ENCODE data around the gene SCART1.

The SCART1 gene

DNA sequence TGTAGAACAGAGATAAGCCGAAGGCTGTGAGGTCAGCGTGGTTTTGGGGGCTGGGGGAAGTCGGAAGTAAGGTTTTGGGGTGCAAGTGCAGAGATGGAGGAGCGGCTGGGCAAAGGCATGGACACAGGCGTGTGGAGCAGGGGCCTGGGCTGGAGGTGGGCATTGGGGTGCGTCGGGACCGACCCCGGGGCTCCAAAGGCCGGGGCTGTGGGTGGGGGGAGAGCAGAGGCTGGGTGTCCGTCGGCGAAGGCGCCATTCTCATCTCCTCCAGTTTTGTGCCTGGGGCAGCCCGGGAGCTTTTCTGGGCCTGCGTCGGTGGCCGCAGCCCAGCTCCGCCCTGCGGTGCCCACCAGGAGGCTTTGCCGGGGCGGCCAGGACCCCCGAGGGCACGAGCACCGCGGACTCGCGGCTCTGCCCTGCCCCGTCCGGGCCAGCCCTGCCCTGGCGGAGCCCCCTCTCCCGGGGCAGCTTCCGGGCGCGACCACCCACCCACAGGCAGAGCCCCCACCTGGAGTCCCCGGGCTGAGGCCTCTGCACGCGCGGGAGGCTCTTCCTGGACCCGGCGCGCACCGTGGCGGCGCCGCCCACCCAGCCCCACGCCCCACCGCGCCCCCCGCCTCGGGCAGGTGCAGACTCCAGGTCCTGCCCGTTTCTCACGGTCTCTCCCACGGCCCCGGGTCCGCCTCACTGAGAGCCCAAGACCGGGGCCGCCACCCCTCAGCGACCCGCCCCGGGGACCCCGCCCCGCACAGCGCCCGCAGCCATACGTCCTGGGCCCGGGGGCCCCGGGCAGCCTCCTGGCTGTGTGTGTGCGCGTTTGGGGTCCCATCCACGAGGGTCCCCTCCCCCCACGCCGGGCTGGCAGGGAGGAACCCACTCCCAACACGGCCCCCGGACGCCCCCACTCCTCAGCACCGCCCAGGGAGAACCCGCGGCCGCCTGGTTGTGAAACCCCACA lies 7.7 kb upstream of the SCART1 start:
- H3K4me1 ChIP-seq (ENCODE audit: control insufficient read depth, insufficient read depth, low read length, poor library complexity, severe bottlenecking), result no peaks in the 10 kb centered on the region
- peaks cover 60% of the 10 kb centered on the region for H3K9me3 ChIP-seq (ENCODE audit: control insufficient read depth, low read length)
- 83 to 87% methylated on average over 41 to 69 of the region's 80 CpGs for WGBS, 2 experiments (ENCODE audit: insufficient coverage in 2 of 2)
- H3K4me3 ChIP-seq (ENCODE audit: extremely low read depth, insufficient read depth, low read length, poor library complexity, severe bottlenecking), result no peak overlapping the region
- no peaks in the 10 kb centered on the region for H3K36me3 ChIP-seq (ENCODE audit: control insufficient read depth, insufficient read depth, low read length)
- H3K27ac ChIP-seq (ENCODE audit: low read depth, low read length, severe bottlenecking), result no peak overlapping the region

DNA sequence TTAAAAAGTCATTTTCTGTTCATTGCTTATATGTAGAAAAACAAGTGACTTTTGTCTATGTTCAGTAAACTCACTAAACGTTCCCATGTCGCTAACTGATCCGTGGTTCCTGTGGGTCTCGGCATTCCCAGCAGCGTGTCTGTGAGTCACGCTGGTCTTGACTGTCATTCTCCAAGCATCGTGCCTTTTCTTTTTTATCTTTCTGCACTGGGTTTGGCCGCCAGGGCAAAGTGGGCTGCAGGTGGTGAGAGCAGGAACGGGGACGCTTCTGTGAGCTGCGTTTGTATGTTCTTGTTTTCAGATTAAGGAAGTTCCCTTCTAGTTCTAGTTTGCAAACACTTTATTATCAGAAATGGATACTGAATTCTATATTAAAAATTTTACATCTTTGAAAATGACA lies 6.8 kb upstream of the SCART1 start:
- Histone ChIP-seq H3K4me1 (ENCODE audit: control insufficient read depth, insufficient read depth, low read length, poor library complexity, severe bottlenecking) (no peaks in the 10 kb centered on the region), H3K4me3 (ENCODE audit: extremely low read depth, insufficient read depth, low read length, poor library complexity, severe bottlenecking) (no peak overlapping the region), H3K36me3 (ENCODE audit: control insufficient read depth, insufficient read depth, low read length) (no peaks in the 10 kb centered on the region), H3K27ac (ENCODE audit: low read depth, low read length, severe bottlenecking) (no peak overlapping the region), H3K9me3 (ENCODE audit: control insufficient read depth, low read length) (peaks cover 54% of the 10 kb centered on the region)
- WGBS, 2 experiments (ENCODE audit: insufficient coverage in 2 of 2), result 82 to 84% methylated on average over 6 to 7 of the region's 11 CpGs

GRCh38 chr10:133448120-133448519 lies 5.6 kb upstream of the SCART1 start:
- Histone ChIP-seq H3K27ac (ENCODE audit: low read depth, low read length, severe bottlenecking) (no peak overlapping the region), H3K4me1 (ENCODE audit: control insufficient read depth, insufficient read depth, low read length, poor library complexity, severe bottlenecking) (no peaks in the 10 kb centered on the region), H3K4me3 (ENCODE audit: extremely low read depth, insufficient read depth, low read length, poor library complexity, severe bottlenecking) (no peak overlapping the region), H3K9me3 (ENCODE audit: control insufficient read depth, low read length) (peaks cover 48% of the 10 kb centered on the region), H3K36me3 (ENCODE audit: control insufficient read depth, insufficient read depth, low read length) (no peaks in the 10 kb centered on the region)

GRCh38 chr10:133451346-133451745 lies 2.4 kb upstream of the SCART1 start:
- H3K4me1 ChIP-seq (ENCODE audit: control insufficient read depth, insufficient read depth, low read length, poor library complexity, severe bottlenecking), result no peaks in the 10 kb centered on the region
- peaks cover 63% of the 10 kb centered on the region for H3K9me3 ChIP-seq (ENCODE audit: control insufficient read depth, low read length)
- WGBS, 2 experiments (ENCODE audit: insufficient coverage in 2 of 2), result 28% methylated on average over 2 of the region's 4 CpGs; no CpG with 5 or more reads in 1 of the 2 experiments
- no peaks in the 10 kb centered on the region for H3K36me3 ChIP-seq (ENCODE audit: control insufficient read depth, insufficient read depth, low read length)
- no peak overlapping the region for H3K27ac ChIP-seq (ENCODE audit: low read depth, low read length, severe bottlenecking)
- H3K4me3 ChIP-seq (ENCODE audit: extremely low read depth, insufficient read depth, low read length, poor library complexity, severe bottlenecking), result no peak overlapping the region

GRCh38 chr10:133452453-133452852 lies 1.3 kb upstream of the SCART1 start:
- Histone ChIP-seq H3K27ac (ENCODE audit: low read depth, low read length, severe bottlenecking) (no peak overlapping the region), H3K36me3 (ENCODE audit: control insufficient read depth, insufficient read depth, low read length) (no peaks in the 10 kb centered on the region), H3K9me3 (ENCODE audit: control insufficient read depth, low read length) (peaks cover 61% of the 10 kb centered on the region), H3K4me3 (ENCODE audit: extremely low read depth, insufficient read depth, low read length, poor library complexity, severe bottlenecking) (no peak overlapping the region), H3K4me1 (ENCODE audit: control insufficient read depth, insufficient read depth, low read length, poor library complexity, severe bottlenecking) (no peaks in the 10 kb centered on the region)
- 71 to 74% methylated on average over 3 to 4 of the region's 4 CpGs for WGBS, 2 experiments (ENCODE audit: insufficient coverage in 2 of 2)

- H3K4me3 ChIP-seq (ENCODE audit: extremely low read depth, insufficient read depth, low read length, poor library complexity, severe bottlenecking), result no peak overlapping the region
- peaks cover 56% of the 10 kb centered on the region for H3K9me3 ChIP-seq (ENCODE audit: control insufficient read depth, low read length)
- 75 to 79% methylated on average over 7 to 10 of the region's 10 CpGs for WGBS, 2 experiments (ENCODE audit: insufficient coverage in 2 of 2)
Measured at GRCh38 chr10:133454204-133454893, 604 bp downstream of the SCART1 start.

GRCh38 chr10:133455196-133455595 lies 1.5 kb downstream of the SCART1 start:
- Histone ChIP-seq H3K9me3 (ENCODE audit: control insufficient read depth, low read length) (peaks cover 58% of the 10 kb centered on the region), H3K4me3 (ENCODE audit: extremely low read depth, insufficient read depth, low read length, poor library complexity, severe bottlenecking) (no peak overlapping the region), H3K4me1 (ENCODE audit: control insufficient read depth, insufficient read depth, low read length, poor library complexity, severe bottlenecking) (no peaks in the 10 kb centered on the region), H3K36me3 (ENCODE audit: control insufficient read depth, insufficient read depth, low read length) (no peaks in the 10 kb centered on the region), H3K27ac (ENCODE audit: low read depth, low read length, severe bottlenecking) (no peak overlapping the region)
- 67 to 68% methylated on average over 3 to 4 of the region's 5 CpGs for WGBS, 2 experiments (ENCODE audit: insufficient coverage in 2 of 2)

More at GRCh38 chr10:133454204-133454893, 604 bp downstream of the SCART1 start:
- Histone ChIP-seq H3K36me3 (ENCODE audit: control insufficient read depth, insufficient read depth, low read length) (no peaks in the 10 kb centered on the region), H3K27ac (ENCODE audit: low read depth, low read length, severe bottlenecking) (no peak overlapping the region), H3K4me1 (ENCODE audit: control insufficient read depth, insufficient read depth, low read length, poor library complexity, severe bottlenecking) (no peaks in the 10 kb centered on the region)

- no peaks in the 10 kb centered on the region for H3K4me1 ChIP-seq (ENCODE audit: control insufficient read depth, insufficient read depth, low read length, poor library complexity, severe bottlenecking)
Measured at GRCh38 chr10:133455611-133456031, 1.9 kb downstream of the SCART1 start.

GRCh38 chr10:133456041-133456951 lies 2.6 kb downstream of the SCART1 start:
- Histone ChIP-seq H3K9me3 (ENCODE audit: control insufficient read depth, low read length) (peaks cover 62% of the 10 kb centered on the region), H3K4me3 (ENCODE audit: extremely low read depth, insufficient read depth, low read length, poor library complexity, severe bottlenecking) (no peak overlapping the region)
- 80 to 81% methylated on average over 38 to 44 of the region's 46 CpGs for WGBS, 2 experiments (ENCODE audit: insufficient coverage in 2 of 2)

More at GRCh38 chr10:133455611-133456031, 1.9 kb downstream of the SCART1 start:
- Histone ChIP-seq H3K36me3 (ENCODE audit: control insufficient read depth, insufficient read depth, low read length) (no peaks in the 10 kb centered on the region), H3K9me3 (ENCODE audit: control insufficient read depth, low read length) (peaks cover 58% of the 10 kb centered on the region), H3K4me3 (ENCODE audit: extremely low read depth, insufficient read depth, low read length, poor library complexity, severe bottlenecking) (no peak overlapping the region), H3K27ac (ENCODE audit: low read depth, low read length, severe bottlenecking) (no peak overlapping the region)
- WGBS, 2 experiments (ENCODE audit: insufficient coverage in 2 of 2), result 81 to 87% methylated on average over 4 of the region's 7 CpGs

GRCh38 chr10:133457100-133457841 lies 3.5 kb downstream of the SCART1 start:
- Histone ChIP-seq H3K4me3 (ENCODE audit: extremely low read depth, insufficient read depth, low read length, poor library complexity, severe bottlenecking) (no peak overlapping the region), H3K36me3 (ENCODE audit: control insufficient read depth, insufficient read depth, low read length) (no peaks in the 10 kb centered on the region), H3K27ac (ENCODE audit: low read depth, low read length, severe bottlenecking) (no peak overlapping the region), H3K4me1 (ENCODE audit: control insufficient read depth, insufficient read depth, low read length, poor library complexity, severe bottlenecking) (no peaks in the 10 kb centered on the region), H3K9me3 (ENCODE audit: control insufficient read depth, low read length) (peaks cover 65% of the 10 kb centered on the region)
- WGBS, 2 experiments (ENCODE audit: insufficient coverage in 2 of 2), result 83 to 93% methylated on average over 32 to 34 of the region's 34 CpGs

More at GRCh38 chr10:133456041-133456951, 2.6 kb downstream of the SCART1 start:
- Histone ChIP-seq H3K27ac (ENCODE audit: low read depth, low read length, severe bottlenecking) (no peak overlapping the region), H3K4me1 (ENCODE audit: control insufficient read depth, insufficient read depth, low read length, poor library complexity, severe bottlenecking) (no peaks in the 10 kb centered on the region), H3K36me3 (ENCODE audit: control insufficient read depth, insufficient read depth, low read length) (no peaks in the 10 kb centered on the region)
